ENCODE data around the gene VSTM1.

DNA sequence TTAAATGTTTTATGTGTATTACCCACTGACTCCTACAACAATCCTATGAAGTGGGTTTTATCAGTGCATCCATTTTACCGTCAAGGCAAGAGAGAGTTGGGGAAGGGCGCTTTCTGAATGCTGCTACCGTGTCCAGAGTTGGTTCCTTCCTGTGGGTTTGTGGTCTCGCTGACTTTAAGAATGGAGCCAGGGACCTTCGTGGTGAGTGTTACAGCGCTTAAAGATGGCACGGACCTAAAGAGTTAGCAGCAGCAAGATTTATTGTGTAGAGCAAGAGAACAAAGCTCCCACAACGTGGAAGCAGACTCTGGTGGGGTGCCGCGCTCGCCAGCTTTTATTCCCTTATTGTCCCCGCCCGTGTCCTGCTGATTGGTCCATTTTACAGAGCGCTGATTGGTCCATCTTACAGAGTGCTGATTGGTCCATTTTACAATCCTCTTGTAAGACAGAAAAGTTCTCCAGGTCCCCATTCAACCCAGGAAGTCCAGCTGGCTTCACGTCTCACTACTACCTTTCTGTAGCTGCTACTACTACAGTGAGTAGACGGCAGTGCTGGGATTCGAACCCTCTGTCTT lies 30.8 kb upstream of the VSTM1 start:
- TF ChIP-seq FOXP2 (optimal IDR thresholded peaks at IDR 0.05; ENCODE audit: borderline replicate concordance, extremely low read depth, extremely low read length, insufficient read depth) (no peak), POLR2AphosphoS5 (IDR thresholded peaks at IDR 0.05; ENCODE audit: low read depth, low read length) (no peak), SIN3A (IDR thresholded peaks at IDR 0.05; ENCODE audit: borderline replicate concordance, insufficient read depth, low read length) (no peak)
- TF ChIP-seq, protein P1, sequence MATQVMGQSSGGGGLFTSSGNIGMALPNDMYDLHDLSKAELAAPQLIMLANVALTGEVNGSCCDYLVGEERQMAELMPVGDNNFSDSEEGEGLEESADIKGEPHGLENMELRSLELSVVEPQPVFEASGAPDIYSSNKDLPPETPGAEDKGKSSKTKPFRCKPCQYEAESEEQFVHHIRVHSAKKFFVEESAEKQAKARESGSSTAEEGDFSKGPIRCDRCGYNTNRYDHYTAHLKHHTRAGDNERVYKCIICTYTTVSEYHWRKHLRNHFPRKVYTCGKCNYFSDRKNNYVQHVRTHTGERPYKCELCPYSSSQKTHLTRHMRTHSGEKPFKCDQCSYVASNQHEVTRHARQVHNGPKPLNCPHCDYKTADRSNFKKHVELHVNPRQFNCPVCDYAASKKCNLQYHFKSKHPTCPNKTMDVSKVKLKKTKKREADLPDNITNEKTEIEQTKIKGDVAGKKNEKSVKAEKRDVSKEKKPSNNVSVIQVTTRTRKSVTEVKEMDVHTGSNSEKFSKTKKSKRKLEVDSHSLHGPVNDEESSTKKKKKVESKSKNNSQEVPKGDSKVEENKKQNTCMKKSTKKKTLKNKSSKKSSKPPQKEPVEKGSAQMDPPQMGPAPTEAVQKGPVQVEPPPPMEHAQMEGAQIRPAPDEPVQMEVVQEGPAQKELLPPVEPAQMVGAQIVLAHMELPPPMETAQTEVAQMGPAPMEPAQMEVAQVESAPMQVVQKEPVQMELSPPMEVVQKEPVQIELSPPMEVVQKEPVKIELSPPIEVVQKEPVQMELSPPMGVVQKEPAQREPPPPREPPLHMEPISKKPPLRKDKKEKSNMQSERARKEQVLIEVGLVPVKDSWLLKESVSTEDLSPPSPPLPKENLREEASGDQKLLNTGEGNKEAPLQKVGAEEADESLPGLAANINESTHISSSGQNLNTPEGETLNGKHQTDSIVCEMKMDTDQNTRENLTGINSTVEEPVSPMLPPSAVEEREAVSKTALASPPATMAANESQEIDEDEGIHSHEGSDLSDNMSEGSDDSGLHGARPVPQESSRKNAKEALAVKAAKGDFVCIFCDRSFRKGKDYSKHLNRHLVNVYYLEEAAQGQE (IDR thresholded peaks at IDR 0.05; ENCODE audit: insufficient read depth in 1 of 2, low read depth in 2 of 2, low read length in 2 of 2): no peak

Data from PFSK-1 (cell line).